ENCODE results near the gene RAI1. TPM values are rescaled to one million over a fixed set of nuclear protein-coding genes. Genes with fewer than 3 reads are reported as not detected.

RAI1 gene
- total RNA-seq, 1 donor = 8.9 TPM

Other genes with a start within 250 kb of the RAI1 start
- gene MED9, start 204.5 kb upstream of the RAI1 start, total RNA-seq = 27.0 TPM
- 1.6 TPM for gene RASD1, start 185.1 kb upstream of the RAI1 start, total RNA-seq
- gene PEMT, start 89.8 kb upstream of the RAI1 start, total RNA-seq = 13.9 TPM
- 61.9 TPM for gene SREBF1, start 155.5 kb downstream of the RAI1 start, total RNA-seq